ENCODE results near the gene SLC17A1.

The SLC17A1 gene

DNA sequence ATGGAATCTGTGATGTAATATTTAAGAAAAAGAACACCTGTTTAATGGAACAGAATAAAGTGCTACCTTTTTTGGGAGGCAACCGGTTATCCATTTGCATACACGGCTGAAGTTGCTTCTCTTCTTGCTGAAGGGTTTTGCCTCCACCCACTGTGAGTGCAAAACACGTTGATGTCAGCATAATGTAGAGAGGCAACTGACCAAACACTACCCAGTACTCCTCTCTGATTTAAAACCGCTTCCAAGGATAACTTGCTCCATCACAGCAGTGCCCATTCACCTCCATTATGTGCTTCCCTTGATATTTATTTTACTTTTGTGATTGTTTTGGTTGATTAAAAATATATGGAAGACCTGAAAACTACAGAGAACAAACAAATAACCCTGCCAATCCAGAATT lies 1.4 kb downstream of the SLC17A1 start:
- no peak for DNase-seq

DNA sequence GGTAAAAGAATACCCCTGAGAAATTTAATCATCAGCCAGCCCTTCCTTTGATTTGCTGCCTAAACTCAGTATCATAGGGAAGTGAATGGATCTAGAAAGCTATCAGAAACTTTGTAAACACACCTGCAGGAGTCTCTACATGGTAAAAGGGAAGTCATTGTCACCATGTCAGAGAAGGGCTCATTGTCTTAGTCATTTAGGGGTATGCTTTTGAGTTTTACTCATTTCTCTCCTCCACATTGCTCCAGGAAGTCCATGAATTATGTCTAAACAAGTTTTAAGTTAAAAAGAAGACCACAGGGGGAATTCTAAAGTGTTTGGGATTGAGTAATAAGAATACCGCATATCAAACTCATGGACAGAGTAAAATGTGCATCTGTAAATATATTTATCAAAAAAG lies 2.5 kb downstream of the SLC17A1 start:
- no peak for DNase-seq

DNA sequence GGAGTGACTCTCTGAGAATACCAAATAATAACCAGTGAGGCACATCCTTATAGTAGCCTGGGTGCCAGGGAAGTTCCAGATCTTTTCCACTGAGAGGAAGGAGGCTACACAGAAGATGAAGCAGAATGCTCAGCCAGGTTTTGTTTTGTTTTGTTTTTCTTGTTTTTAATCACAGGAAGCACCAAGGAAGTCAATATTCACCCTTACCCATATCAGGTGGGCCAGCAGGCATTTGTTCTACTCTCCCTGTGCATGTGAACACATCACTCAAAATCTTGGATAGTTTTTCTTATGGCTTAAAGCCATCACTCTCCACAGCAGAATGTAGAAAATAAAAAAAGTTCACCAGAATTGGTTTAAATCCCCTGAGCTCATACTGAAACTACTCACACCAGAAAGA lies 10.5 kb downstream of the SLC17A1 start:
- DNase-seq = no peak

DNA sequence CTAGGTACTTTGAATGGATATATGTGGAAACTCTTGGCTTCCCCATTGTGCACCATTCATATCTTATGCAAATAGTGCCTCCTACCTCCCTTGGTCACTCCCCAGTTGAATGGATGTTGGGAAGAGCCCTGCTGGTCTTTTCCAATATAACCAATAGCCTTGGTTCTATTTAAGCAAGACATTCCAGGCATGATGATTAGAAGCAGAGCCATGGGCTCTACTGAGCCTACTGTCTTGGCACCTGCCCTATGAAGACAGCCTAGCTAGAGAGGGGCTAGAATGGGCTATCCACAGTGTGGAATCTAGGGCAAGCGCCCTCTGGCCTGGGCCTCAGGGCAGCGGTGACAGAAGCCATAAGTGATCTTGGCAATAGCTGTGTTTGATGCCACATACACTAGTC lies 15.6 kb downstream of the SLC17A1 start:
- DNase-seq = no peak

DNA sequence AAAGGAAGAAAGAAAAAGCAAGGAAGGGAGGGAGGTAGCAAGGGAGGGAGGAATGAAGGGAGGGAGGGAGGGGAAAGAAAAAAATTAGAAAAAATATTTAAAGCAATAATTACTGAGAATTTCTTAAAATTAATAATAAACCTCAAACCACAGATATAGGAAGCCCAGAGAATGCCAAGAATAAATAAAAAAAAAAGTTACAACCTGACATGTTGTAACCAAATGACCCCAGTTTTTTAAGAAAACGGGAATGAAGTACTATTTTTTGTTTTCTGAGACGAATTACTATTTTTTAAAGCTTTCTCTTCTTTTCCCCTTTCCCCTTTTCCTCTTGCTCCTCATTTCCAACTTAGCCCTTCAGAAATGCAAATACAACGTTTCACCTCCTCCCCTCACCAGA lies 16.7 kb downstream of the SLC17A1 start:
- no peak for DNase-seq

DNA sequence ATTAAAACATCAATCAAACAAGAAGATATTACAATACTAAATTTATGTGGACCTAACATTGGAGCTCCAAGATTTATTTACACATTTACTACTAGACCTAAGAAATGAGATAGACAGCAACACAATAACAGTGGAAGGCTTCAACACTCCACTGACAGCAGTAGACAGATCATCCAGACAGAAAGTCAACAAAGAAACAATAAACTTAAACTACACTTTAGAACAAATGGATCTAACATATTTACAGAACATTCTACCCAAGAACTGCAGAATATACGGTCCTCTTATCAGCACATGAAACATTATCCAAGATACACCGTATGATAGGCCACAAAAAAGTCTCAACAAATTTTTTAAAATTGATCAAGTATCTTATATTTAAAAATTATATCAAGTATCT lies 27.0 kb downstream of the SLC17A1 start:
- DNase-seq = no peak

DNA sequence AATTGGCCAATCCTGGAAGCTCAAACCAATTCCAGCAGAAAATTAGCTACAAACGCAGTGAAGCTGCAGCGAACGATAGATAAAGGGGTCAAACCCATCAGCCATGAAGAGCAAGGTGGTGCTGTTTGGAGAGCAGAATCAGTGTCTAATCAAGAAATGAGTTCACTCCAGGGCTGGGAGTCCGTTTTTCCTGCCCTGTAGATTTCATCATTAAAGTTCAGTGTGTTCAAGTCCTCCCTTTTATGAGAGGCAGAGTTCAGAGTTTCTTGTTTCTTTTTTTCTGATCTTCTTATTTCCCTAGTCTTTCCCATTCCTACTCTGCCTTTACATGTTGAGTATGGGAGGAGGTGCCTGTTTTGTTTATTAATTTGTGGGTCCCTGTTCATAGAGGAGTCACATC lies 30.4 kb downstream of the SLC17A1 start:
- DNase-seq = no peak

DNA sequence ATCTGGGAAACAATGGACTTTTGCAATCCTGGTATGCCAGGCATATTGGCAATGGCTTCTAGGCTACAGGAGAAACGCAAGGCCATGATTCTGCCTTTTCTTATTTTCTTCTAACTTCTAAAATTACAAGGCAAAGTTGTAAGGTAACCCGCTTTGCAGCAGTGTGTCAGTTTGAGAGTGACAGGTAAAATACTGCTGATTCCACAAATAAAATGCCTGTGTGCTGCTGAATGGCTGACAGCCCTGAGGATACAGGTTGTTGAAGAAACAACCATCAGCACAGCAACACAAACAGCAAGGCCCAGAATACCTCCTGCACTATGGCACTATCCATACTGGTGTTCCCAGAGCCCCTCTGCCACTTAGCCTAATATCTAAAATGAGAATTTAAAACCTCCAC lies 37.1 kb downstream of the SLC17A1 start:
- DNase-seq = no peak

DNA sequence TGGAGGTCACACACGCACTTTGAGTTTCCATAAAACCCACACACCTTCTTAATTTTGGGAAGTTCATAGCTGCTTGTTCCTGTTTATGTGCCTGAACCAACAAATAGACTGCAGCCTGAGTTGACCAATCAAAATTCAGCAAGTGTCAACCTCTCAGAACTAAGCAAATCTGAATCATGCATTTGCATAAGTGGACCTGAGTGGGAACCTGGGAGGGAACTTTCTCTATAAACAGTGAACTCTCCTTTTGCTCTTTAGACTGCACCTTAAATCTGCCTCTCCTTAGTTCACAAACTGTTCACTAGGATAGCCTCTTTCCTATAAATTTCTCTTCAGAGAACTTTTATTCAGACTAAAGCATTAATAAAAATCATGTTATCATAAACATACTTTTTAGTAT lies 37.9 kb downstream of the SLC17A1 start:
- no peak for DNase-seq

DNA sequence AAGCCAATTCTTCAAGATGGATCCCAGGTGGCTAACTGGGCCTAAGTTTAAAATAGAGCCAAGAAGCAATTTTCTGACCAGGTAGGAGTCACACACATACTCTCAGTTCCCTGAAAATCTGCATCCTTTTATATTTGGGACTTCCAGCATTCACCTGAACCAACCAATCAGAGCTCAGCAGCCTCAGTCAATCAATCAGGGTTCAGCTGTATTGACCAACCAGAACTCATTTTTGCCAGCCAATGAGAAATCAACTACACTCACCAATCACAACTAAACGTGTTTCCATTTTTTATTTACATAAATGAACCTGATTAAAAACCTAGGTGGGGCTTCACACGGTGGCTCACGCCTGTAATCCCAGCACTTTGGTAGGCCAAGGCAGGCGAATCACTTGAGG lies 39.8 kb downstream of the SLC17A1 start:
- DNase-seq = no peak

DNA sequence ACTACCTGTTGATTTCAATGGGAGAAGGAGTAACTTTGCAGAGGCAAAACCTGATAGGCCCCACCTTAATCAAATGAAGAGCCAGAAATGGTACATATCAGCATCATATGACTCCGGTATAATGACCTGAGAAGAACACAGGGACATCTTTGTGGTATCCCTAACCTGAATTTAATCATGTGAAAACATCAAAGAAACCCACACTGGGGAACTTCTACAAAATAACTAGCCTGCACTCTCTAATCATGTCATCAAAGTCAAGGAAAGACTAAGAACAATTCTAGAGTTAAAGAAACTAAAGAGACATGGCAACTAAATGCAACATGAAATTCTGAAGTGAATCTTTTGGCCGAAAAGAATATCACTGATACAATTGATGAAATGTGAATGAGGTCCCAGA lies 42.4 kb downstream of the SLC17A1 start:
- no peak for DNase-seq

DNA sequence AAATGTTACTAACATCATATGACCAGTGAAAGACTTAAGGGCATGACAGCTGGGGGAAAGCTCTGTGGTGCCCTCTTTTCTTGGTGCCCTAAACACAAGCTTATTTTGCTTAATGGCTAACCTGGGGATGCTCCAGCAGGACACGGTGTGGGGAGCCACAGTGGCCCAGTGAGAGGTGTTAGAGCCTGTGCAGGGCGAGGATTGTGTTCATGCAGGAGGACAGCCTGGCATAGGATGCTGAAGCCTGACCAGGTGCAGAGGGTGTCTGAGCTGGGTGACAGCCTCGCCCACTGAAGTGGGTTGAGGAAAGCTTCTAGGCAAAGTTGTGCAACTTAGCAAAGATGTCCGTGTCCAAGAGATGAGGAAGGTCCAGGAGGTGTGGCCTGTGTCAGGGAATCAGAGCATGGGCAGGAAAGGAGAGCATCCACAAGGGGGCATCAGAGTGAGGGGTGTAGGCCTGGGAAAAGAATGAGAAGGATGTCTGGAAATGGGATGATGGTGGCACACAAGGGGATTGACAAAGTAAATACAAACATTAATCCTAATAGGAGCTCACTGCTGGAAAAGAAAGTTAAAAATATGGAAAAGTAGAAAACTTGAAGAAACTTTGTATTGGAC lies 43.4 kb downstream of the SLC17A1 start:
- DNase-seq = no peak

DNA sequence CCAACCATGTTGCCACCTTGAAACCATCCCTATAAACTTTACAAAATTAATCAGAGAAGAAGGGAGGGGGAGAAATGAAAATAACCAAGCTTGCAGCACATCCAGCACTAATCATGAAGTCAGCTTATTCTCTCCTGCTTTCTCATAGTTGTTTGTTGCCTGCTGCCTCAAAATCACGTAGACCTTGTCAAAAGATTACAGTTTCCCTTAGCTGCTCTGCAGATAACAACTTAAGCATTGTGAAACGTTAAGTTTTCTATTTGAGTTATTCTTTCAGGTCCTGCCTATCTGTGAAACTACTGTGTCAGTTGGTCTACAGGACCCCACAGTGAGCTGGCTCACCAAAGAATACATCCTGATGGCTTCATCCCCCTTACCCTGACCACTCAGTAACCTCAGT lies 44.4 kb downstream of the SLC17A1 start:
- DNase-seq = no peak

DNA sequence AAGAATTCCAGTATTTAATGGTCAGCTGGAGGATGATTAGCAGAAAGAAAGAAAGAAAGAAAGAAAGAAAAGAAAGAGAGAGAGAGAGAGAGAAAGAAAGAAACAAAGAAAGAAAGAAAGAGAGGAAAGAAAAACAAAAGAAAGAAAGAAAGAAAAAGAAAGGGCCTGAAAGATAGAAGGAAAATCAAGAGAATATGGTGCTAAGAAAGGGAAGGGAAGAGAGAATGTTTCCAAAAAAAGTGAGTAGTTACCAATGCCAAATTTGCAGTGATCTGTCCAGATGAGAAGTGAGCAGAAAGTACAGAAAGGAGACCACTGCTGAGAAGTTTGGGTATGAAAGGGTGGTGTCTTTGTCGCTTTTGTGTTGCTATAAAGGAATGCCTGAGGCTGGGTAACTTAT lies 50.7 kb downstream of the SLC17A1 start:
- DNase-seq = no peak

DNA sequence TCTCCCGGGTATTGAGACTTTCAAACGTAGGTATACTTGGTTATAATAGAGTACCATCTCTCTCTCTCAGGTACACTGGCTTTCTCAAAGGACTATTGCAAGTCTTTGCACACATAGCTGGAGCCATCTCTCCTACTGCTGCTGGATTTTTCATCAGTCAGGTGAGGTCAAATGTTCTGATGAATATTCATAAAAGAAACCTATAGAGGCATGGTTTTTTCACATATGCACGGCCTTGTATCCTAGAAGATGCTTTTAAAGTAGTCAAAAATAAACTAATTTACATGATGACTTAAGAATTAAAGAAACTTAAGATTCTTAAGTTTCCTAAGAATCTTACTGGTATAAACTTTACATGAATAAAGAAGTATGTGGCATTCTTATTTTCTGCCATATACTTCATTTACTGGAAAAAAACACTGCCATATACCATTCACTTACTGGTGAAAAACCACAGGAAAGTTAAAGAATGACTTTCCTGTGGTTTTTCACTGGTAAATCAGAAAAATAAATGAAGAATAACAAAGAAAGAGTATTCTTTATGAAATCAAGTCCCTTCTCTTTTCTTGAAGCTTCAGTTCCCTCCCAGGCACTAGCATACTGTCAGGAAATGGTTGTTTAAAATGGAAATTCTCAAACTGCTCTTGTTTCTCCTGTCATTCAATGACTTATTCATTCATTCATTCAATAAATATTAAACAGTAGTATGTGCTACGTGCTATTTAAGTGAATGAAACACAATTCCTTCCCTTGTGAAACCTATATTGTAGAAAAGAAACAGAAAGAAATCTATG lies 53.8 kb downstream of the SLC17A1 start:
- no peak for DNase-seq

DNA sequence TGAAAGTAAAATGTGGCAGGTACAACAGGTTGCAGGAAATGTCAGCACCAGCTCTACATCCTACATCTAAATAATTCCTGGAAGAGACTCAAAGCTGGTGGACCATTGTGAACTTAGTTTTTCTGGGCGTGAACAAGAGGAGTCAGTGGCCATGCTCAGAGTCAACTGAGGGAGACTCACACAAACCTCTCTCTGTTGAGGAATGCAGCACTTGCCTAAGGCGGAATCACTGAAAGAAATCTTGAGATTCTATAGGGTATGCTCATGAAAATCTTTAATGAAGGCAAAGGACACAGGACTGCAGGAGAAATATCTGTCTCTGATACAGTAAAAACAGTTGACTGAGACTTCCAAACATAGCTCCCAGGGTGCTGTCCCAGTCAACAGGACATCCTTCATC lies 54.8 kb downstream of the SLC17A1 start:
- no peak for DNase-seq

DNA sequence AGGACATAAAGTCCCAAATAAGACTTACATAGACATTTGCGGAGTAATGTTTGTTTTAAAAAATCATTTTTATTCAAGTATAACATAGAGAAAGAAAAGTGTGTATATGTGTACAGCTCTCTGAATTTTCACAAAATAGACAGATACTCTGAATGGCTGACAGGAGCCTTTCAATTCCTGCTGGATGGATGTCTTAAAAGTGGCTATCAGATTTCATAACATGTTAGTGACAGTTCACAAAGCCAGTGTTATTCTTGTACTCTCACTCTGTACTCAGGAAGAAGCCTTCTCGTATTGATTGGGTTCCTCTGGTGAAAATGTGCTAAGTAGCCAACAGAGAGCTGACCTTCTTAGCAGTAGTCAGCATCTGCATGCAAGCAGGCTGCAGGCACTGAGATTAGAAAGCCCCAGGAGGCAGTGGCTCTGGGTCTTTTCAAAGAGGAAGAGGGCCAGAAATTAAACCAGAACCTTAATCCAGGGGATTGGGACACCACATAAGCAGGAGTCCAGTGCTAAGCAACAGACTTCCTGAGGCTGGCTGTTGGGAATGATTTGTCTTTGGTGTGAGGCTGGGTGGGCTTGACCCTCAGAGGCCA lies 57.6 kb downstream of the SLC17A1 start:
- no peak for DNase-seq

DNA sequence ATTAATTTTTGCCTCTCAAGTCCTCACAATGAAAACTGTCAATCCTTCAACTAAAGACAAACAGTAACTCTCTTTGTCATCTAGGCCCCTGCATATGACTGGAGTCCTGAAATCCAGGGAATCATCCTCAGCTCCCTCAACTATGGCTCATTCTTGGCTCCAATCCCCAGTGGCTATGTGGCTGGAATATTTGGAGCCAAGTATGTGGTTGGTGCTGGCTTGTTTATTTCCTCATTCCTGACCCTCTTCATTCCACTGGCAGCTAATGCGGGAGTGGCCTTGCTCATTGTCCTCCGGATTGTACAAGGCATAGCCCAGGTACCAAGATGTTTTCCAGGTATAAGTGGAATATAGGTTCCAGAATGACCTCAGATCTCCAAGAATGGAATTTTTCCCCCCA lies 61.9 kb downstream of the SLC17A1 start:
- no peak for DNase-seq

DNA sequence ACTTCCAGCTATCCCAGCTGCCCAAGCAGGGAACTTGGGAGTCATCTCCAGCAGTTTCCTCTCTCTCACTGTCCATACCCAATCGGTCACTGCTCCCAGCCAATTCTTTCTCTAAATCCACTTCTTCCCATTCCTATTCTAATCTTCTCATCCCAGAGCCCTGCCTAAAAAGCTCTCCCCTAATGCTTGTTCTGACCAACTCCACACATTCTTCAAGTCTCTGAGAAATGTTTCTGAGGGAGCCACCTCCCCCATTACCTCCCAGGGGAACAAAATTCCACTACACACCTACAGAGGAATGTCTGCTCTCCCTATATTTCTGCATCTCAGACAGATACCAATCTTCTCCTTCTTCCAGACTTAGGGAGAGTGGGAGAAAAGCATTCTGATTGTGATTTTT lies 63.3 kb downstream of the SLC17A1 start:
- no peak for DNase-seq

DNA sequence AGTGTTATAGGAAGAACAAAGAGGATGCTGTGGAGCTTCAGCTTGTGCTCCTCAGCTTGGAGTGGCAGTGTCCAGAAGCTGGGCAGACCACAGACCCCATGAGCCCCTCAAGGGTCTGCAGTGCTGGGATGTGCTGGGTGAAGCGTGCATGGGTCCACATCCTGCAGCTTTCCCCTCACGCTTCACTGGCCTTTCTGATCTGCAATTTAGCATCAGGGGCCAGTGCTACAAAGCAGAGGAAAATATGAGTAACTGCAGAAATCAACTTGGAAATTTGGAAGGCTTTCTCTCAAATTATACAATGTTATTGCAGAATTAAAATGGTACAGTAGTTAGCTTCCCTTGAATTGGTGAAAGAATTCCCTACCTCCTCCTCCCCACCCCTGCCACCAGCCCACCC lies 67.2 kb downstream of the SLC17A1 start:
- DNase-seq = no peak

DNA sequence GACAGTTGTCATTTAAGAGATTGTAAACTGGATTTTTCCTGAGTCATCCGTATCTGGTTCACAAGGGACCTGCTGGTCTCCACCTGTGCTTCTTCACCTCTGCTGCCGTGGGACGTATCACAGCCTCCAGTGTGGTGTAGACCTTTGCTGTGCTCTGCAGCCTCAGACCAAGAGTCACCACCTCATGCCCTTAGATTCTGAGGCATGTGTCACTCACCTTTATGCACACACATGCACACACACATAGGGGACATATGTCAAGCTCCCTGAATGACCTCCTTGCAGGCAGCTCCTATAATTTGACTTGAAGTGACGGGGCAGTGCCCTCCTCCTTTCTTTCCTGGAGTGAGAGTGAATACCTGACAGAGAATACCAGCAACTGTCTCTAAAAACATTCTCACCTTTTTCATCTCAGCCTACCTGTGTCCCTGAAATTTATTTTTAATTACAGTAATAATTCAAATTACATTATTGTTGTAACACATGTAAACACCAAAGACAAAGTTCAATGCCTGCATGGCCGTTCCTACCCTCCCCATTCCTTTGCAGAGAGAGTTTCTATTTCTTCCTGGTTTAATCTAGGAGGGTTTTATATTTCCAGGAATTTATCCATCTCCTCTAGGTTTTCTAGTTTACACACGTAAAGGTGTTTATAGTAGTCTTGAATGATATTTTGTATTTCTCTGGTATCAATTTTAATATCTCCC lies 73.8 kb downstream of the SLC17A1 start:
- DNase-seq = no peak

DNA sequence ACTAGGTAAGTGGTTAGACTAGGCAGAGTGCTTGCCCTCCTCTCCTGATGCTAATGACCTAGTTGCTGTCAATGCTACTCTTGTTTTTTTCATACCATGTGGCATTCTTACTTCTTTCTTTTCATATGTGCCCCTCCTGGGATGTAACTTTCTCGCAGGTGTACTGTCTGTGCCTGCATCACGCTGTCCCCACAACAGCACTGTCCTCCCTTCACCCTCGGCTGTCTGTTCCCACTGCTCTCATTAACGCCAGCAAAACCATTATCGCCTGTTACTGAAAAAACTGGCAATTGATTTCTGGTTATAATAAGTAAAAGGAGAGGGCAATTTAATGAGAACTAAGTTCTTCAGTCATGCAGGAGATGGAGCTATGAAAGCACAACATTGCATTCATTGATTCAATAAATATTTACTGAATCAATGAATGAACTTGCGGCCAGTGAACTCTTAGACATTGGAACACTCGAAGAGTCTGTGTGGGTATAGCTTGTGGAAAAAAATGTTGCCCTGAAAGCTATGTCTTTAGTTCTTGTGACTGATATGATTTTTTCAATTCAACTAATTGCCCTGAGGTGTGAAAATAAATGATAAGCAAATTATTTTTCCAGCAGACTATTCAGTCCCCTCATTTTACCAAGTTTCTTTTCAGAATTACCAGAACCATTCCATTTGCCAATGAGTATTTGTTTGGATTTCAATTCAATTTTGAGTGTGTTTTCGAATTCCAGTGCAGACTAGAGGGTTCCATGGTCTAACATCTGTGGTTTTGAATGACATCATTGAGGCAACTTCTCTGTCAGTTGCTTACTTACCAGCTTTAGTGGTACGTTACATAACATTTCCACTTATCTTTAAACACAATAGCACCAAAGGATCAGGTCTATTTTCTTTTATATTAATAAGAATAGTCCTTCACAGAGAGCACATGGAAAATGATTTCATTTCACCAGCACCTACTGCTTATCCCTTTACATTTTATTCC lies 75.2 kb downstream of the SLC17A1 start:
- DNase-seq = no peak

DNA sequence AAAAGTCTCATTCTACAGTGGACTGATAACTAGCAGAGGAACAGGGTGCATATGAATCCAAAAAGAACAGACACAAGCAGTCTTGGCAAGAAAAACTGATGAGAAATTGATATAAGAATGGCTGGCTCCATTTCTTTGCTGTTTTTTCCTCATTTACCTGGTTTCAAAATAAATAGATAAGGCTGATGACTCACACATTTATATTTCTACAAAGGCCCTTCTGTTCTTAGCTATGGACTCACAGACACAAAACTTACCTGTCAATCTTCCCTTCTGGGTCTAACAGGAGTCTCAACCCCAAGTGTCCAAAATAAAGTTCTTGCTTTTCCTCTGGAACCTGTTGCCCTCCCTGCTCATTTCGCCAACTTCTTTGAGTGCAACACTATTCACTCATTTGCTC lies 76.4 kb downstream of the SLC17A1 start:
- DNase-seq = no peak

All from NCI-H1436 treated with DMSO at 0.1 percent for 48 hours (cell line).